Fibroblast of skin of back (primary cell): ENCODE data around the gene OLFM3. TPM values are rescaled to one million over a fixed set of nuclear protein-coding genes. Genes with fewer than 3 reads are reported as not detected.

Source experiments
- DNase-seq: peaks from one replicate; pipeline ENCODE4 v3.0.0-alpha.2; 2013
- polyA plus RNA-seq, 2 experiments: library from polyadenylated mRNA; unstranded; fragments of 120-200 nt; gene quantifications; one replicate each; pipeline ENCODE4 v1.2.1, GENCODE V29; 2013; ENCODE audit not compliant: insufficient read length in 2 of 2

OLFM3 gene
- not detected for polyA plus RNA-seq (2013, experiment 1 of 2; ENCODE audit: insufficient read length)
- polyA plus RNA-seq (2013, experiment 2 of 2; ENCODE audit: insufficient read length), result not detected

DNA sequence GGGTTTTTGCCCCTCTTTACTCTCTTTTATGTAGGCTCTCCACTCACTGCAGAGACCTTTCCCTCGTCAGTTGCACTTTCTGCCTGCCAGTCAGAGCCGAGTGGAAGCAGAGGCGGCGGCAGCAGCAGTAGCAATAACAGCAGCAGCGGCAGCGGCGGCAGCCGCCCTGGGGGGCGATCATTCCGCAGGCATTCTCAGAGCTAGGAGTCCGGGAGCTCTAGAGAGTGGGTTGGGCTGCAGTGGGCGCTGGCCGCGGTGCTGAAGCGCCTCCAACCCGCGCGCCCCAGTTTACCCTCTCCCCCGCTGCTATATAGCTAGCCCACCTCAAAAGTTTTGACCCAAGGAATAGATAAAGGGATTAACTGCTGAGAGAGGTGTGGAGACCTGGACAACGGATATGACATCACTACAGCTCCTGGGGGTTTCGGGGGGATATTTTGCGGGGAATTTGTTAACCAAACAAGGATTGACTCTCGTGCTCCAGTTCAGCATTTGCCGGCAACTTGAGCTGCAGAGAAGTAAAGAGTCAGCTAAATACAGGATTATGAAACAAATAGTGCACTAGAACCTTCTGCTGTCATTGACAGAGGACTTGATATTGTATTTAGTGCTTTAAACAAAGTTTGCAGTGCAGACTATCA is at the start of gene OLFM3:
Gene OLFM3, minus strand, starts transcription at position 102 of the 641 bp plus-strand sequence.
- peak; percentile 53 for DNase-seq

DNA sequence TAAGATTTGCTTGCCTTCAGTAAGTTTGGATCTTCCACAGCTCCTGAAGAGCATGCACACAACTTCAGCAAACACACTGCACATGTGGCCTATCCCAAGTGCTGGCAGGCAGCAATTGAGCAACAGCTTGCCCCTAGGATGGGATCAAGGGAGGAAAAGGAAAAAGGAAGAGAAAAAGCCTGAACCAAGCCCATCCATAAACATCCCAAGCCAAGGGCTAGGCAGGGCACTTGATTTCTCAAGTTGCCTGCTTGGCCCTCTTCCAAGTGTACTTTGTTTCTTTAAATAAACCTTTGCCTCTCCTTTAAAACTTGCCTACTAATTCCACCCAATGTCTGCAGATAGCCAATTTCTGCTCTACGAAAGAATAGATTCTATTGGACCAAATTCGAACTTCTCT is 49.0 kb upstream of the OLFM3 start:
- no peak for DNase-seq

DNA sequence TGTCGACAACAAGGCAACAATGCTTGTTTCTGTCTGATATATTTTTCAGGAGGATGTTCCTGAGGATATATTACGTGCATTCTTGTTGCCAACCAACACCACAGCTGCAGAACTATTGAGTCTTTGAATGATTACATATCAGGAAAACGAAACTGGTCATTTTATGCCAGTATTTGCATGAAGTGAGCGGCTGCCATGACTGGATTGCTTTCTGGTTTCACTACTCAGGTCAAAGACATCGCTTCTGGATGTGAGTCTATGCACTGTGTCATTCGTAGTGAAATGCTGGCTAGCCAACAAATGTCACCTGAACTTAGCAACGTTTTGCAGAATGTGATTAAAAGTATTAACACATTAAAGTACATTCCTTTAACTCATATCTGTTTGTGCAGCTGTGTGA is 35.8 kb upstream of the OLFM3 start:
- DNase-seq, result no peak

DNA sequence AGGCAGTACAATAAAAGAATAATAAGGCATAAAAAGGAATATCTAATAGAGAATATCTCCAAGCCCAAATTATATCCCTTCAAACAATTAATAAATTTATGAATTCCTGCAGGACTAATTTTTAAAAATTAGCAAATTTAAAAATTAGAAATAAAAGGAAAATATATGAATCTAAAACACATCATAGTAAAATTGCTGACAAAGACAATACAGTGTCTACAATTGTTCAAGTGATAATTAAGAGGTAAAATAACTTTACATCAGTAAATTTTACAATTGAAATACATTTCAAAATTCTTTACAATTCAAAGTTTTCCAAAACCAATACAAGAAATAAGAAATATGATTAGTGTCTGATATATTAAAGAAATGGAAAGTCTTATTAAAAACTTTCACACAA is 22.8 kb upstream of the OLFM3 start:
- DNase-seq, result no peak

- DNase-seq, result no peak
These were observed 19.0 kb upstream of the OLFM3 start for GRCh38 chr1:102015728-102016127.

GRCh38 chr1:102002057-102002456 is 5.3 kb upstream of the OLFM3 start:
- no peak for DNase-seq

GRCh38 chr1:101995984-101996745 is 561 bp downstream of the OLFM3 start:
- DNase-seq, result no peak

DNA sequence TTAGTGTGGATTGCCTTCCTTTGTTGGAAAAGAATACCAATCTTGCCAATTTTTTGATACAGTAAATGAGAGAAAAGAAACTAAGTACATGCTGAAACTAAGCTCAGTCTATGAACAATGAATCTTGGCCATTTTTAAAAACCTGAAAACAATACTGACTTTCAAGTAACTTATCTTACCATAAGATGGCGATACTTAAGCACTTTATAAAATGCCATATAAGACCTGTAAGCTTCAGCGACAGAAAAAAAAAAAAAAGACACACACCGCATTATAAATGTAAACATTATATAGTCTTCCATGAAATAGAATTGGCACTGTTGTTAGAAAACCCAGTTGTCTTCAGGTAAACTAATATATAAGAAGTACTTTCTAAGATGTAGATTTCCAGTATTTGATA is 3.0 kb downstream of the OLFM3 start:
- DNase-seq, result peak; percentile 4

DNA sequence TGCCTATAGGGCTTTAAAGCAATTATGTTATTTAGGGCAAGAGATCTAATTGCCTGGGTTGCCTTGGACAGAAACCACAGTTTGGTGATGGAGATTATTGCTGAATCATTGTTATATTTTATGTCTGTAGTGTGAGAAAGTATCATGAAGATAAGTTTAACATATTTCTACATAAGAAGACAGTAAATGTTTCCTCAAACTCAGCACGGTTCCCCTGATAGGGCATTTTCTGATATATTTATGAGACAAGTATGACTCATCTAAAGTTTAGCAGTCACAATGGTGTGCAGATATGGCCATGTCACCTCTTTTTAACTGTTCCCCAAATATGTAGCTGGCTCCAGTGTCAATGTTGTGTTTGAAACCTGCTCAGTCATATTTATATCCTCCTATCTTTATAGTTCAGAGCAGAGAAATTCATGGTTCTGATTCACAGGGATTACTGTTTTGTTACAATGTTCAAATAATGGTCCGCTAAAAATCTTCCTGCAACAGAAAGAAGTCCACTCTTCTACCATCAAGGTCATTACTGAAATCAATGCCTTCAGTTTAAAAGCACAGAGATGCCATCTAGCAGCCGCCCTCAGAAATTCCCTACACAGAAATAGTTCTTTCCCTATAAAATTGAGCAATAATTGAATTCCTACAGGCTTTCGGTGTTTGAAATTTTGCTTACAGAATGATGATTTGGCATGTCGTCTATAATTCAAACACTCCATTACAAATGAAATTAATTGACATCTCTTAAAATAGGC is 3.7 kb downstream of the OLFM3 start:
- no peak for DNase-seq

- DNase-seq, result no peak
These were observed 15.8 kb downstream of the OLFM3 start for GRCh38 chr1:101980974-101981373.

DNA sequence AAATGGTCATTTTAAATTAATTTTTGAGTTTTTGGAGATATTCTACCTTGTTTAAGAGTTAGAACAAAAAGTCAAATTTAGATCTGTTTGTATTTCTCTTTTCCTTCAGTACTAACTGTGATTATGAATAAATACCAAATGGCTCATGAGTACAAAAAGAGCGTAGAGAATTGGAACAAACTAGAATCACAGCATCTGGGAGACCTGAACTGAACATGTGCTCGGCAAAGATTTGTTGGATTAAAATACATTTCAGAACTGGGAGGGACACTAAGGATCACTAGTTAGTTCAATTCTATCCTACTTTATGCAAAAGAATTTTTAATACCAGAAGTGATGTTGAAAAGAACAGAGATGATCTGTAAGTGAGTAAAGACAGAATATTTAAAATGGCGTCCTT is 19.5 kb downstream of the OLFM3 start:
- DNase-seq, result no peak

DNA sequence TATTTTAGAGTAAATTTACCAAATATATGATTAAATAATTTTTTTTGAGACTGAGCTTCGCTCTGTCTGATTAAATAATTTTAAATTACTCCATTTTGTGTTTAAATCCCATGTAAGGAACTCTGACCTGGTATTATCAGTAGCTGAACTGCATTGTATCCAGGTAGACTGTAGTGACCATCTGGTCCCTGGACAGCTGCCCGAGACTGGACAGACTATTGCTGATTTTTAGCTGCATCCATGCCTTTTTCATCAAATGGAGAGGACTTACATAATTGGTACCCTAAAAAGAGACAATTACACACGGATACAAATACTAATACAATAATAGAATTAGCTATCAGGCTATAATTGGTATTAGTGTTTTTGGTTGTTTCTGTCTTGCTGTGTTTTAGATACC is 20.6 kb downstream of the OLFM3 start:
- DNase-seq, result no peak

DNA sequence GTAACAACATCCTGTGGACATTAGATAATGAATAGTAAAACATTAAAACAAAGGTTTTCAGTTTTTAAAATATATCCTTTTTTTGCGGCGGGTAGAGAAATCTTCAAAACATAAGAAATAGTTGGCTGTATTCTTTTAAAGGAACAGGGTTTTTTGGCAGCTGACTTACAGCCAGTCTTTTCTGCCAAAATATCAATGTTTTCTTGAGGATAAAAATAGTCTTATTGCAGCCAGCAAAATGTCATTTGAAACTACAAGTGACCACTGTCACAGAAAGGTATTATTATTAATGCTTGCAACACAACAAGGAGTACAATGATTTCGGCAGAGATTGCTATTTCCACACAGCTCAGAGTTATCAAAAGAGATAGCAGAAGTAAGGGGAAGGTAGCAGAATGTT is 21.4 kb downstream of the OLFM3 start:
- DNase-seq, result no peak

DNA sequence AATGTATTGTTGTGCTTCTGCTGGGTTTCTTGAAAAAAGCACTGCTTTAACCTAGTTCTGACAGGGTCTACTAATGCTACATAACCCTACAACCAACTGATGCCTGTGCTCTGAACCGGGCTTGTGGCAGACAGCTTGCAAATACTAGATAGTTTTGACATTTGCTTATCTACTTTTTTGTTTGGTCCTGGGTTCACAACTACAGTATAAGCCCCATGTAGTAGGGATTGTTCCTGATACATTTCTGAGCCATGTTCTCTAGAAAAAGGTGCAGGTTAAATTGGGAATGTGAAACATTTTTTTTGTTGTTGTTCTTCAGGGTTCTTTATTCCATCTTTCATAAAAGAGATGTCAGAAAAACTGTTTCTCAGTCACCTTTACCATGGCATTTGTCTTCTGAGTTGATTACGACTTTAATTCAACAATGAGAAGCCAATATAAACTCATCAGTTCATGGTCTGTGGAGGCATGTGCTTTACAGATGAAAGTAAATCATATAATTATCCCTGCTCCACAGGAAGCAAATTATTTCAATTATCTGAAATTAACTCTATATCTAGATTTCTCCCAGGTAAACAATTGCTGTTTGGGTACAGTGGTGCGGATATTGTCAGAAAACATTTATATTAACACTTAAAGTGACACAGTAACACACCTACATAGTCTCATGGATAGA is 22.0 kb downstream of the OLFM3 start:
- DNase-seq, result no peak

DNA sequence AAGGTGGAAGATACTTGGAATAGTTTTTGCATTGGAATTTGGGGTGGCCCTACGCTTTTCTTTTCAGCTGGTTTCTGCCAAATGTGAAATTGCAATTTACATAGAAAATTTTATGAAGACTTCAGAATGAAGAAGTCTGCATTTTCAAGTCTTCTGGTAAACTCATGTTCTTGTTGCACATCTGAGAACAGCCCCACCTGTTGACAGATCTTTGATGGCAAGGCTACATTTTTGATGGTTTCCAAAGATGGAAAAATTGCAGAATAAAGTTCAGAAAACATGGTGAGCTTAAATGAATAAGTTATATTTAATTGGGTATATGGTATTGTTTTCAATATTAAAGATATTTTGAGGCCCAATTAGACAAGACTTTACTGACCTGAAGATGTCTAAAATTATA is 25.4 kb downstream of the OLFM3 start:
- peak; percentile 4 for DNase-seq

DNA sequence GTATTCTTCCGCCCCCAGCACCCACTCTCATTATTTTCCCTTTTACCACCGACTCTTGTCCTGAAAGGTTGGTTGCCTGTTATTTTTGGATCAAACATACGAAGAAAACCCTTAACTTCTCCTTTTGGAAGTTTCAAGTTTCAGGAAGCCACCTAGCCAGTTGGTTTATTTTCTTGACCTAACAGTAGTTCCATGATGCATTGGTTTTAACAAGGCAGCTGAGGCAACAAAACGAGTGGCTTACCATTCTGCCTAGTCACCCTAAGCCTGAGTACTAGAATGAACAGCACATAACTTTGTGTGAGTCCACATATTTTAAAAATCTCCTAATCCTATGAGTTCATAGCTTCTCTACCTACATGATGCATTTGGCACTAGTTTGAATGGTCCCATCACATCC is 28.9 kb downstream of the OLFM3 start:
- no peak for DNase-seq

DNA sequence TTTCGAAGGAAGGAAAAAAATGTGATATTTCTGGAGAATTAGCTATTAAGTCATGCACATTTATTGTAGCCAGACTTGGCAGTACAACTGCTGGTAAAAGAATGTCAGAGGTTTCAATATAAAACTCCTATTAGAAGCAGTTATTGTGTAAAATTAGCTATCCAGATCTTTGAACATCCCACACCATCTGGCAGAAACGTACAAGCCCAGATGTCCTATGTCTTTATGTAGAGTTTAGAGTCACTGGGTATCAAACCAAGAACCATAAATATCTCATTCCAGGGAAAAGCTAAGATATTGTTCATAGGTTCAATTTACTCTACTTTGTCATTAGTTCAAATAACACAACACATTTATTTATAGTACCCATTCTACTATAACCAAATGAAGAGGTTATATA is 31.4 kb downstream of the OLFM3 start:
- DNase-seq, result no peak

DNA sequence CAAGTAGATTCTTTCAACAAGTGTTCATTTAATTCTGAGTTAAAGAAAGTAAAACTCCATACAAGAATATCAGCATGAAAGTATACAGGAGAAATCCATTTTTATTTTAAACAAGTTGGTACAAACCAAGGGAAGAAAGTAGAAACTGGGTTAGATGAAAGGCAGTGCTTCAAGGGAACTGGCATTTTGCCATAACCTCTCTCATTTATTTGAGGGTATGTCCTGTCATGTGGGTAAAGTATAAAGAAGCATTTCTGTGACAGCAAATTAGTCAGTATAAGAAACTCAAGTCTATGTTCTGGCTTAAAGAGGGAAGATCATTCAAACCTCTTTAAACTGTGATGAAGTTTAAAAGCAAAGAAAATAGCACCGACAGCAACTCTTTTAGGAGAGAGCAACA is 32.0 kb downstream of the OLFM3 start:
- DNase-seq, result no peak

- no peak for DNase-seq
These were observed 36.6 kb downstream of the OLFM3 start for GRCh38 chr1:101960142-101960541.

- no peak for DNase-seq
These were observed 37.3 kb downstream of the OLFM3 start for GRCh38 chr1:101959456-101959855.

DNA sequence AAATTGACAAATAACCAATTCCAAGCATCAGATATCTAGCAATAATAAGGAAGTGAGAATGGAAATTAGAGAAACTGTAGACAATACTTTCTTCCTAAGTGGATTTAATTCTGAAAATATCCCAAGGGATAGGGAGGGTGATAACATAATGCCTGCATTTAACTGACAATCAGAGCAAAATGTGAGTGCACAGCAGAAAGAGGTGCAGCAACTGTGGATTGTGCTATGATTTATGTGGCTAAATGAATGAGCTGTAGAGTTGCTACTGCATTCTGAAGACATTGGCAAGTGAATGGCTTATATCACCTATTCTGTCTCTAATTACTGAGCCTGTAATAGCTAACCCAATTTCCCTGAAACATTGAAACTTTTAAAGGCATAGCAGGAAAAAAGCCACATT is 39.0 kb downstream of the OLFM3 start:
- no peak for DNase-seq

DNA sequence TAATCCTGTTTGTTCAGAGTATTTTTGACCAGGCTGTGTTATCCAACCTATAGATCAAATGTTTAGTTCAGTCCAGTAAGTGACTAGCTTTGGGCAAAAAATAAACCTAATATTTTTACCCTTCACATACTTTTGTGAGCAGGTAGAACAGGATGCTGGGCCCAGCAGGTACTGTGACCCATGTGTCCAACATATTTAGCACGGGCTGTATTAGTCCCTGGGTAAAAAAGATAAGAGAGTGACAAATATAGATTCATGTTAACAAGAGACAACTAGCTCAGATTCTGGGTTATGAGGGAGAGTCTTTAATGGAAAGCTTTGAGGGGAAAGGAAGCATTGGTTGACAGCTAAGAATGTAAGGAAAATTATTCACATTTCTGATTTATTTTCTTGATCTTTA is 43.1 kb downstream of the OLFM3 start:
- DNase-seq, result no peak

- peak; percentile 9 for DNase-seq
These were observed 50.8 kb downstream of the OLFM3 start for GRCh38 chr1:101945884-101946283.
